Activated naive CD4-positive, alpha-beta T cell treated with anti-CD3 and anti-CD28 coated beads, Interleukin-2, amount 10 ng/mL, durations not matched to agents 7 days and 5 days (primary cell): Measurements from ENCODE around the gene SLC1A1.

Source experiments
- CTCF ChIA-PET: fragments of 350-600 bp; sonication (Branson Sonifier 250); formaldehyde crosslinking; loops from one replicate; lab custom pipeline; 2021; ENCODE audit warnings: antibody characterized with exemption; lab: Charles Lee
- DNase-seq: peaks from one replicate; pipeline ENCODE4 v3.0.0-alpha.2; 2020
- H3K27ac Mint-ChIP-seq: one replicate; pipeline ENCODE4 v1.8.0; 2021; ENCODE audit warnings: mild to moderate bottlenecking, moderate library complexity, mixed read lengths
- H3K27me3 Mint-ChIP-seq: one replicate; pipeline ENCODE4 v1.8.0; 2021; ENCODE audit warnings: mild to moderate bottlenecking, mixed read lengths
- H3K36me3 Mint-ChIP-seq: one replicate; pipeline ENCODE4 v1.8.0; 2021; ENCODE audit warnings: mixed read lengths
- H3K4me1 Mint-ChIP-seq: one replicate; pipeline ENCODE4 v1.8.0; 2021; ENCODE audit warnings: mixed read lengths
- H3K4me3 Mint-ChIP-seq: one replicate; pipeline ENCODE4 v1.8.0; 2021; ENCODE audit warnings: mild to moderate bottlenecking, moderate library complexity, mixed read lengths
- H3K9me3 Mint-ChIP-seq: one replicate; pipeline ENCODE4 v1.8.0; 2021; ENCODE audit warnings: mixed read lengths

The SLC1A1 gene

DNA sequence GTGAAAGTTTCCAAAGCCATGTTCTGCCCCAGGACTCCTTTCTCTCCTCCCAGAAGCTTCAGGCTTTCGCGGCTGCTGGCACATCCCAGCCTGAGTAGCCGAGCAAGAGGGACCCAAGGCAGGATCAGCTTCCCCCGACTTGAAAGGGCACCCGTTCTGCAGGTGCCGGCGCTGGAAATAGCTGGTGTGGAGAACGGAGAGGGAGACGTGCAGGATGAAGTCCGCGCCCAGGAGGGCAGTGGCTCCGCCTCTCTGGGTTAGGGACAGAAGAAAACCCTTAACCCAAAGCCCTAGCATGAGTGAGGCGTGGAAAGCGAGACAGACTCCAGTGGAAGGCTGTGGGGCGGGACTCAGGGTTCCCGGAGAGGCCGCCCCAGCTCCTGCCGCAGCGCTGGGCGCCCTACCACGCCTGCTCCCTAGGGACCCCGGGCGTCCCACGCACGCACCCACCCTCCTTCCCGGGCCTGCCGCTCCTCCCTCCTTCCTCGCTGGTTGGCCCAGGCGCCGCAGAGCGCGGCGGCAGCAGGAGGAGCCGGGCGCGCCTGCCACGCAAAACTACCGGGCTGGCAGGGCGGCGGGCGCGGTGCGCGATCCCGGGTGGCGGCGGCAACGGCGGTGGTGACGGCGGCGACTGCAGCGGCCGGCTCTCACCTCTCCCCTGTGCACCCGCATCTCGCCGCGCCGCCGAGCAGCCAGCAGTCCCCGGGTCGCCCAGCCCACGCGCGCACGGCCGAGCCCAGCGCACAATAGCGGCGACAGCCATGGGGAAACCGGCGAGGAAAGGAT is at the start of gene SLC1A1:
SLC1A1 (plus strand) TSS at position 550 of the 786 bp plus-strand sequence; CDS start at position 762, 212 bp downstream.
- Mint-ChIP-seq H3K4me1 (peaks cover 26% of the 10 kb centered on the region), H3K27ac (no peak within 1 kb of the TSS), H3K9me3 (no peaks in the 10 kb centered on the region), H3K27me3 (peaks cover 55% of the 10 kb centered on the region), H3K36me3 (no peaks in the 10 kb centered on the region), H3K4me3 (peak within 1 kb of the TSS; percentile 69)
- peak; percentile 34 for DNase-seq
- CTCF ChIA-PET: interaction anchor here (0.6 kb wide), 1 partner anchor 77 kb away, joined by 3 read pairs; no protein-coding TSS in a partner anchor

DNA sequence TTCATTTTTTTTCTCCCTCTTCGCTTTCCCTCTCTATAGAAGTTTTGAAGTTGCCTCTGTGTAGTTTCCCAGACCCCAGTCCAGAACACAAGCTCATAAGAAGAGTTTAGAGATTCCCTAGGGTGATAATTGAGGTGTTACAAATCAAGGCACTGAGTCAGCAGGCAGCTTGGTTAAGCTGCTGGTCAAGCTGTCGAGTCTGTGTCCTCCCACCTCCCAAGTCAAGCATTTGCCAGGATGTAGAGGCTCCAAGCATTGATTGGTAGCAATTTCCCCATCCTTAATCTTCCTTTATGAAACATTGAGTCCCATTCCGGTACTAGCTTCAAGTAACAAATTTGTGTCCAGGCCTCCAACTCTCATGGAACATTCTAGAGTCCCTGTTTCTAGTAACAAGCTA is 47.5 kb upstream of the SLC1A1 start:
- peaks cover 6% of the 10 kb centered on the region for H3K27me3 Mint-ChIP-seq

DNA sequence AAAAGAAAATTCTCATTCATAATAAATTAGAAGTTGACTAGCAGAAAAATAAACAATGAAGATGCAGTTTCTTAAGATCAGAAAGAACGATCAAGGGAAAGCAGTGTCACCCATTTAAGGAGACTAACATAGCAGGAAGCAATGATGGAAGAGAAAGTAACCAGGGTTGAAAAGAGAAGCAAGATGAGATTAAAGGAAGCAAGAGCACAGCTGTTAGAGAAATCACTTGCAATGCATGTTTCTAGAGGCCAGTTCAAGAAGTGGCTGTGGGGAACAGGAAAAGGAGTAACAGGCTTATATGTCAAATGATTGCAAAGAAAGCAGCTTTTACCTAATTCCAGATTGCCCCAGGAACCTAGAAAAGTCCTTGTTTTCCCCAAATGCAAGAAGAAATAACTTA is 46.8 kb upstream of the SLC1A1 start:
- DNase-seq: no peak
- H3K4me1 Mint-ChIP-seq: no peaks in the 10 kb centered on the region
- H3K27me3 Mint-ChIP-seq: peaks cover 6% of the 10 kb centered on the region
- no peaks in the 10 kb centered on the region for H3K36me3 Mint-ChIP-seq
- H3K27ac Mint-ChIP-seq: no peak overlapping the region
- CTCF ChIA-PET: no interaction called here
- H3K4me3 Mint-ChIP-seq: no peak overlapping the region
- H3K9me3 Mint-ChIP-seq: no peaks in the 10 kb centered on the region

More for the DNA sequence above, 47.5 kb upstream of the SLC1A1 start:
- Mint-ChIP-seq H3K4me1 (no peaks in the 10 kb centered on the region), H3K36me3 (no peaks in the 10 kb centered on the region), H3K4me3 (no peak overlapping the region), H3K27ac (no peak overlapping the region), H3K9me3 (no peaks in the 10 kb centered on the region)
- CTCF ChIA-PET: no interaction called here
- DNase-seq: no peak

DNA sequence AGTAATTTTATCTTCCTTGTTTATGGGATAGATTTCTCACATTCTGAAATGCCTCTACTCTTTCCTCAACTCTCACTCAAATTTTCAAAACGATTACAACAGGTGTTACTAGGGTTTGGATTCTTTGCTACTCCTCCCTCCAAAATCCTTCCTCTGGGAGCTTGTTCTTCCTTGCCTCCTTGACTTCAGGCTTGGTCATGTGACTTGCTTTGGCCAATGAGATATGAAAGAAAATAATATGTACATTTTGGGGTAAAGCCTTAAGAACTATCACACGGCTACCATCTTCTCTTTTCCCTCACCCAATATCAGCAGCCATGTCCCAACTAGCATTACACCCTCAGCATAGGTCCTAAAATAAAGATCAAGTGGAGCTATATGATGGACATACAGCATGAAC is 28.8 kb upstream of the SLC1A1 start:
- no peak overlapping the region for H3K27ac Mint-ChIP-seq
- H3K36me3 Mint-ChIP-seq: no peaks in the 10 kb centered on the region
- no peaks in the 10 kb centered on the region for H3K4me1 Mint-ChIP-seq
- H3K27me3 Mint-ChIP-seq: peaks cover 4% of the 10 kb centered on the region
- H3K4me3 Mint-ChIP-seq: no peak overlapping the region
- DNase-seq: no peak
- H3K9me3 Mint-ChIP-seq: no peaks in the 10 kb centered on the region
- CTCF ChIA-PET: interaction anchor here (1.2 kb wide), 1 partner anchor 12 kb away, joined by 3 read pairs; no protein-coding TSS in a partner anchor

DNA sequence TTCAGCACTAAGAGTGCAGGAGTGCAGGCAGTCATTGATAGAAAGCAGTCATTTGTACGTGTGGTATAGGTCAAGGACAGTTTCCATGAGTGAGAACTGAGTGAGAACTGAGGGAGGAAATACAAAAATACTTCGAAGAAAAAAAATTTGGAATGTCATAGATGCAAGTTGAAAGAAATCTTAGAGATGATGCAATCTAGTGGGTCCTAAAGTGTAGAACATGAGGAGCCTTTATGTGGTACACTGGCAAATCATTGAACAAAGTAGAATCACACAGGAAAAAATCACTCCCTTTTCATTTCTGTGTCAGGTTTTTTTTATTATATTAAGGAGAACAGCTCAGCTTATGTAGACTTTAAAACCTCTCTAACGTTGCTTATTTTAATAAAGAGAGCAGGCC is 26.4 kb upstream of the SLC1A1 start:
- DNase-seq: no peak
- no peaks in the 10 kb centered on the region for H3K9me3 Mint-ChIP-seq
- H3K4me3 Mint-ChIP-seq: no peak overlapping the region
- no peaks in the 10 kb centered on the region for H3K4me1 Mint-ChIP-seq
- CTCF ChIA-PET: no interaction called here
- H3K27me3 Mint-ChIP-seq: peaks cover 4% of the 10 kb centered on the region
- no peak overlapping the region for H3K27ac Mint-ChIP-seq
- H3K36me3 Mint-ChIP-seq: no peaks in the 10 kb centered on the region

DNA sequence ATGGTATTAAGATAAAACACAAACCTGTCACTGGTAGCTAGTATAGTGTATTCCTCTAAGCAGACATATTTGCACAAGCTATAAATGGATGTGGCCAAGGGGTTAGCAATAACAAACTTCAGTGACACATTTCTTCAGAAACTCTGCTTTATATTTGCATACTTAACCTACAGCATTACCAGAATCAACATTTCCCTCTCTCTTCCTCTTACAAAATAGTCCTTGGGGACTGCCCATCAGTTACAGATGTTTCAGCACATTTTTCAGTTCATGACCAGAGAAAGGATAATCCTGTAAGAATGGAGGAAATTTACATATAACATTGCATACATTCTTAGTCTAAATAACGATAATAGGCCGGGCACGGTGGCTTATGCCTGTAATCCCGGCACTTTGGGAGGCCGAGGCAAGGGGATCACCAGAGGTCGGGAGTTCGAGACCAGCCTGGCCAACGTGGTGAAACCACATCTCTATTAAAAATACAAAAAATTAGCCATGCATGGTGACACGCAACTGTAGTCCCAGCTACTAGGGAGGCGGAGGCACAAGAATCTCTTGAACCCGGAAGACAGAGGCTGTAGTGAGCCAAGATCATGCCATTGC is 25.3 kb upstream of the SLC1A1 start:
- Mint-ChIP-seq H3K4me3 (no peak overlapping the region), H3K4me1 (no peaks in the 10 kb centered on the region), H3K27me3 (no peaks in the 10 kb centered on the region), H3K27ac (no peak overlapping the region), H3K36me3 (no peaks in the 10 kb centered on the region), H3K9me3 (no peaks in the 10 kb centered on the region)
- CTCF ChIA-PET: no interaction called here
- no peak for DNase-seq

DNA sequence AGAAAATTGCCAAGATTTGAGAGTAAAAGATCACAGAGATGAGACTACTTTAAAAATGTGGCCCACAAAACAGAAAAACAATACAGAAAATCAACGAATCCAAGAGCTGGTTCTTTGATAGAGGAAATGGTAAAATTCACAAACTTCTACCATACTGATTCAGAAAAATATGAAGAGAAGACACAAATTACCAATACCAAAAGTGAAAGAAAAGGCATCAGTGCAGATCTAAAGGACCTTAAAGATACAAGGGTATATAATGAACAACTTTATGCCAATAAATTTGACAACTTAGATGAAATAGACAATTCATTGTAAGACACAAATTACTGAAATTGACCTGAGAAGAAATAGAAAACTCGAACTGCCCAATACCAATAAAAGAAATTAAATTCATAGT is 24.4 kb upstream of the SLC1A1 start:
- H3K9me3 Mint-ChIP-seq: no peaks in the 10 kb centered on the region
- no peaks in the 10 kb centered on the region for H3K27me3 Mint-ChIP-seq
- H3K36me3 Mint-ChIP-seq: no peaks in the 10 kb centered on the region
- no peak for DNase-seq
- no peak overlapping the region for H3K4me3 Mint-ChIP-seq
- no peak overlapping the region for H3K27ac Mint-ChIP-seq
- H3K4me1 Mint-ChIP-seq: no peaks in the 10 kb centered on the region
- CTCF ChIA-PET: no interaction called here

DNA sequence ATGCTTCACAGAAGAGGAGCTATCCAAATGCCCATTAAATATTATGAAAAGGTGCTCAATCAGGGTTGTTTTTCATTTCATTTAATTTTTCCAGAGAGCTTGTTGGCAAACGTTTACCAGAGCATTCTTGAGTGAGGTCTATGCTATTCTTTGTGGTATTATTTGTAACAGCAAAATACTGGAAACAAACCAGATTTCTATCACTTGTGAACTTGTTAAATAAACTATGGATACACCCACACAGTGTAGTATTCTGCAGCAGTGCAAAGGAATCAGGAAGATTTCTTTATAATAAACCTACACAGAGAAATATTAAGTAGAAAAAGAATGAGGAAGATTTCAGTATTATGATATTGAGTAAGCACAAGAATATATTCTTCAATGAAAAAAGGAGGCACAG is 15.0 kb upstream of the SLC1A1 start:
- DNase-seq: no peak
- CTCF ChIA-PET: interaction anchor here (0.7 kb wide), 1 partner anchor 134 kb away, joined by 3 read pairs; no protein-coding TSS in a partner anchor
- Mint-ChIP-seq H3K4me3 (no peak overlapping the region), H3K36me3 (no peaks in the 10 kb centered on the region), H3K27me3 (peaks cover 4% of the 10 kb centered on the region), H3K4me1 (no peaks in the 10 kb centered on the region), H3K27ac (no peak overlapping the region), H3K9me3 (peaks cover 2% of the 10 kb centered on the region)

DNA sequence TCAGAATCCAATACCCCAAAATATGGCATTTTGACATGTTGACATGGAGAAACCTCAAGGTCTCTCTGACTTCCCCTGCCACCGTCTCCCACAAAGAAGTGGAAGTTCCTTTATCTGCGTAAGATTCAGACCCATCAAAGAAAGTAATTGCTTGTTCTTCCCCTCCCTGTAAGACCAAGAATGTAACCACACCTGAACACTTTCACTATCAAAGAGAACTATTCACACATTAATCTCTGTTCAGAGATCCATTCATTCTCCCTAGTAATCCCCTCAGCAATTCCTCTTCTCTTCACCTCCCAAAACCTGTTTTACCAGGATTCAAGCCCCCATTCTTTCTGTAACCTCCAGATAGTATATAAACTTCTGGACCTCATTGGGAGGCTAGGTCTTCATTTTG is 4.1 kb upstream of the SLC1A1 start:
- Mint-ChIP-seq H3K4me3 (no peak overlapping the region), H3K9me3 (no peaks in the 10 kb centered on the region), H3K27me3 (peaks cover 34% of the 10 kb centered on the region), H3K4me1 (peaks cover 18% of the 10 kb centered on the region), H3K27ac (no peak overlapping the region), H3K36me3 (no peaks in the 10 kb centered on the region)
- no peak for DNase-seq
- CTCF ChIA-PET: no interaction called here

DNA sequence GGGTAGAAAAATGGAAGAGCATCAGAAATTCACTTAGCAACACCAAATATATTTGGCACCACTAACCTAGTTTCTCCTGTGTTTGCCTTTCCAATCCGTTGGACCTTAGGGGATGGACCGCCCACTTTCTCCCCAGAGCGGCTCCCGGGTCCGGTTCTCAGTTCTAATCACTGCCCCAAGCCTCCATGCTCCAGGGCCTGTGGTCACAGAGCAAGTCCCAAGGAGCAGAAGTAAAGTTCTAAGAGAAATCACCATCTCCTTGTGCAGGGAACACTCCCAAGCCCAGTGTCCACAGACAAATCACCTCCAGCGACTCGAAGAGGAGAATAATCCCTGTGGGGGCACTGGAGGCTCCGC is 728 bp upstream of the SLC1A1 start:
- CTCF ChIA-PET: interaction anchor here (0.6 kb wide), 1 partner anchor 76 kb away, joined by 3 read pairs; no protein-coding TSS in a partner anchor
- Mint-ChIP-seq H3K4me3 (peak overlapping the region; percentile 31), H3K27ac (no peak overlapping the region), H3K9me3 (no peaks in the 10 kb centered on the region), H3K4me1 (peaks cover 26% of the 10 kb centered on the region), H3K36me3 (no peaks in the 10 kb centered on the region), H3K27me3 (peaks cover 55% of the 10 kb centered on the region)
- DNase-seq: no peak

DNA sequence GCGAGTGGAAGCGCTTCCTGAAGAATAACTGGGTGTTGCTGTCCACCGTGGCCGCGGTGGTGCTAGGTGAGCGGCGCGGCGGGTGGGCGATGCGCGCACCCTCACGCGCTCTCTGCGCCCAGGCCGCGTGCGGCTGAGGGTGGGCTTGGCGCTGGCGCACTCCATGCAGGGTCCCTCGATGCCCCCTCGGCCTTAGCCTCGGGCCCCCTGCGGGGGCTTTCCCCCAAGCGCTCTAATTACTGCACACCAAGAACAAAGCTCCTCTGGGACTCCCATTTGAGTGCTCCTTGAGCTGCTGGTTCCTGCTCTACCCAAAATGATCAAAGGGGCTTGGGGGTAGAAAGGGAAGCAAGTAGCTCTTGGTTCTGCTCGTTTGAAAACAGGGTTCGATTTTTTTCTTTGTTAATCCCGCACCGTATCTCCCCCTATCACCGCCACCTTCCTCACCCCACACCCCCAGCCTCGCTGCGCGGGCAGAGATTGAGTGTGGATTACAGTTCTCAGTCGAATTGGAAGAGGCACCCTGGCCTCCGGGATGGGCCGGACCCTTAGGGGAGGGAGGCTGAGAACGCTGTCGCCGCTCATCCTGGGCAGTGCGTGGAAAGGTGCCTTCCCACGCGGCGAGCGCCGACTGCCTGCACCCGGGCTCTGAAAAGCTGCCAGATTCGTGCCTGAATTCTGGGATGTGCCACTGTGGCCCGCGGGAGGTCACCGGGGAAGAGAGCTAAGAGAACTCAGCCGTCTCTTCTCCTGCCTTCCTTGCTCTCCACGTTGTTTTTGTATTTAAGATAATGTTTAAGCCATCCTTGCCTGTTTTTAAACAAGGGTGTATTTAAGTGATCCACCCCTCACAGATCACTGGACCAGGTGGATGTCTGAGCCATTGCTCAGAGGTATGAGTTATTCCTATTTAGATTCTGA is 697 bp downstream of the SLC1A1 start:
- CTCF ChIA-PET: no interaction called here
- Mint-ChIP-seq H3K9me3 (no peaks in the 10 kb centered on the region), H3K4me3 (peak overlapping the region; percentile 69), H3K4me1 (peaks cover 26% of the 10 kb centered on the region), H3K36me3 (no peaks in the 10 kb centered on the region), H3K27me3 (peaks cover 62% of the 10 kb centered on the region), H3K27ac (no peak overlapping the region)
- no peak for DNase-seq

DNA sequence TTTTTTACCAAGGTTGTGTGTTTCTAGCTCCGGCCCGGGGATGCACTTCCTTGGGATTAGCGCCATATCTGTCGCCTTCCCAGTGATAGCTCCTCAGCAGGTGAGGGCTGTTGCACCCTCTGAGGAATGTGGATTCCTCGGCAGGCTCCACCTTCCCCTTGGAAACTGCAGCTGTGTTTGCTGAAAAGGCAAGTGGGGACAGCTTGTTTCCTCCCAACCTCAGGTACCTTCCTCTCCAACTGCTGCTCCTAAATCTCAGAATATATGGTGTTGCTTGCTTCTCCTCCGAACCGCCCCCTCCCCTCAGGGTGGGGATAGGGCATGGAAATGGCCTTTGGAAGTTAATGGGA is 1.3 kb downstream of the SLC1A1 start:
- Mint-ChIP-seq H3K36me3 (no peaks in the 10 kb centered on the region), H3K4me3 (peak overlapping the region; percentile 69), H3K27me3 (peaks cover 68% of the 10 kb centered on the region), H3K27ac (no peak overlapping the region), H3K4me1 (peaks cover 20% of the 10 kb centered on the region), H3K9me3 (no peaks in the 10 kb centered on the region)
- DNase-seq: no peak
- CTCF ChIA-PET: no interaction called here

DNA sequence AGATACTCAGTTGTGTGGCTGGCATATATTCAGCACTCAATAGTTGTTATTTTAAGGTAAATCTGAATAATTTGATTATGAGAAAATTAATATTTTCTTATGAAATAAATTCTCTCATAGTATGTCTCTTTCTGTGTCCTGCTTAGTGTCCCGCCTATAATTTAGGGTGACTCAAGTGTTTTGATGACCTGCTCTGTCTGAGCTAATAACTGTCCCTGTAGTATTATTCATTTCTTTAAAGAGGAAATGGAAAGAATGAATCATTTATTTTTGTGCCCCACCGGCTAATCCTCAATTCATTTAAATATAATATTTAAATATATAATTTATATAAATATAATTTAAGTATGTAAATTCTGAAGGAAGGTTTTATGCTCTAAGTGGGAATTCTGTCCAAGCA is 4.1 kb downstream of the SLC1A1 start:
- H3K4me1 Mint-ChIP-seq: peaks cover 17% of the 10 kb centered on the region
- H3K36me3 Mint-ChIP-seq: no peaks in the 10 kb centered on the region
- H3K27ac Mint-ChIP-seq: no peak overlapping the region
- H3K9me3 Mint-ChIP-seq: no peaks in the 10 kb centered on the region
- CTCF ChIA-PET: no interaction called here
- H3K4me3 Mint-ChIP-seq: no peak overlapping the region
- peaks cover 56% of the 10 kb centered on the region for H3K27me3 Mint-ChIP-seq
- no peak for DNase-seq

DNA sequence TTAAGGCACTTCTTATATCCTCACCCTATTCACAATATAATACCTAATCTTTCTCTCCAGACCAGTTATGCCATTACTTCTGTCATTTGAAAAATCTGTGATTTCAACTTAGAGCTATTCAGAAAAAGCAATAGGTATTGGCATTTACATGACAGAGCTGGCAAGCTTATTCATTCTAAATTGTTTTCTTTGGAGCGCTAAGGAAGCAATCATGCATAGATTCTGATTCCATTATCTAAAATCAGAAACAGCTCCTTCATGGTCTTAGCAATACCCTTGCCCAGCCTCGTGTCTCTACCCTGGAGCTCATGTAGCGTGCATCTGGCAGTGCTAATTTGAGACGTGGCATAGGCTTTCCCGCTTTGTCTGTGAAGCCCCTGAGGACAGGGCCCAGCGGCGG is 4.5 kb downstream of the SLC1A1 start:
- H3K4me1 Mint-ChIP-seq: peaks cover 13% of the 10 kb centered on the region
- no peak overlapping the region for H3K27ac Mint-ChIP-seq
- H3K4me3 Mint-ChIP-seq: no peak overlapping the region
- no peak for DNase-seq
- H3K9me3 Mint-ChIP-seq: no peaks in the 10 kb centered on the region
- H3K36me3 Mint-ChIP-seq: no peaks in the 10 kb centered on the region
- CTCF ChIA-PET: no interaction called here
- peaks cover 51% of the 10 kb centered on the region for H3K27me3 Mint-ChIP-seq
